ENCODE data around the gene MIGA1.

Gene MIGA1

GRCh38 chr1:77757066-77757584, 22.3 kb upstream of the MIGA1 start:
- H2AK5ac ChIP-seq (ENCODE audit: low read length, severe bottlenecking): no peak overlapping the region
- H4K91ac ChIP-seq (ENCODE audit: low read length): no peak overlapping the region
- DNase-seq: no peak
- peaks cover 2% of the 10 kb centered on the region for H3K79me1 ChIP-seq (replicated peaks; ENCODE audit: low read length, poor library complexity, severe bottlenecking)
- H3K14ac ChIP-seq (ENCODE audit: low read length in 2 of 2): no peak overlapping the region
- no peak overlapping the region for H4K8ac ChIP-seq (ENCODE audit: low read length)
- H2BK12ac ChIP-seq (ENCODE audit: low read length in 2 of 2): no peak overlapping the region
- no peak overlapping the region for H3K18ac ChIP-seq (ENCODE audit: low read depth in 1 of 2, low read length in 2 of 2)
- H3K27ac ChIP-seq (ENCODE audit: low read length, poor library complexity, severe bottlenecking): no peak overlapping the region
- no peak overlapping the region for H2BK120ac ChIP-seq (ENCODE audit: low read depth, low read length)
- H2BK5ac ChIP-seq (ENCODE audit: low read depth, low read length, poor library complexity, severe bottlenecking): no peak overlapping the region
- whole genome bisulfite sequencing: 100% methylated on average over 1 of the region's 1 CpG
- H2AFZ ChIP-seq (ENCODE audit: low read depth, low read length): no peak overlapping the region
- no peak overlapping the region for H3K4ac ChIP-seq (ENCODE audit: low read depth in 1 of 2, low read length in 2 of 2)
- H3K4me2 ChIP-seq (ENCODE audit: low read length, poor library complexity, severe bottlenecking): no peak overlapping the region
- H3K27me3 ChIP-seq (ENCODE audit: control insufficient read depth in 1 of 2, insufficient read depth in 1 of 2, low read length in 2 of 2): no peaks in the 10 kb centered on the region
- H3K9me3 ChIP-seq (ENCODE audit: control insufficient read depth, low read length): no peaks in the 10 kb centered on the region
- H3K4me3 ChIP-seq (ENCODE audit: insufficient read depth in 1 of 2, low read depth in 1 of 2, low read length in 2 of 2): peak overlapping the region in 1 of 2 experiments; percentile 97
- H3K36me3 ChIP-seq (ENCODE audit: control insufficient read depth in 1 of 2, insufficient read depth in 2 of 2, low read depth in 1 of 2, low read length in 2 of 2): no peaks in the 10 kb centered on the region
- H3K4me1 ChIP-seq (ENCODE audit: control insufficient read depth, insufficient read depth, low read depth, low read length): no peaks in the 10 kb centered on the region
- no peak overlapping the region for H2BK15ac ChIP-seq (ENCODE audit: low read depth, poor library complexity, severe bottlenecking)
- H3K23ac ChIP-seq (ENCODE audit: low read length in 2 of 2): no peak overlapping the region
- H3K9ac ChIP-seq (ENCODE audit: low read length): peak overlapping the region; percentile 98

DNA sequence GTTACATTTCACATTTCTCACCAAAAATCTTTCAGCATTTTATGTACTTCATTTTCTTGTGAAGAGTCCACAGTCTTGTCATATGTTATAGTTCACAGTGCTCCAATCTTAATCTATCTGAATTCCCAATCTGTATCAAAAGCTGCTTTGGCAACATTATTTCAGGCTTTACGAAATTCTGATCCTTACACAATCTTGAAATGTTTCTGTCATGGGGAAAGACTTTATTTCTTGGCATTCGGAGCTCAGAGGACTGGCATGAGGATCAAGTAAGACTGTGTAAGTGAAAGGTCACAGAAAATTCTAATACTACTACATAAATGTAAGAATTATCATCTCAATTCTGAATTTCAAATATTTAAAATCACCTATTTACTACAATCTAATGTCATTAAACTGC, 21.8 kb upstream of the MIGA1 start:
- Histone ChIP-seq H3K14ac (ENCODE audit: low read length in 2 of 2) (no peak overlapping the region), H3K79me1 (replicated peaks; ENCODE audit: low read length, poor library complexity, severe bottlenecking) (peaks cover 2% of the 10 kb centered on the region), H4K91ac (ENCODE audit: low read length) (no peak overlapping the region), H3K9ac (ENCODE audit: low read length) (peak overlapping the region; percentile 98), H3K4me2 (ENCODE audit: low read length, poor library complexity, severe bottlenecking) (no peak overlapping the region), H3K27me3 (ENCODE audit: control insufficient read depth in 1 of 2, insufficient read depth in 1 of 2, low read length in 2 of 2) (no peaks in the 10 kb centered on the region), H3K27ac (ENCODE audit: low read length, poor library complexity, severe bottlenecking) (no peak overlapping the region), H2BK12ac (ENCODE audit: low read length in 2 of 2) (no peak overlapping the region), H3K4me1 (ENCODE audit: control insufficient read depth, insufficient read depth, low read depth, low read length) (no peaks in the 10 kb centered on the region), H3K23ac (ENCODE audit: low read length in 2 of 2) (no peak overlapping the region), H2BK15ac (ENCODE audit: low read depth, poor library complexity, severe bottlenecking) (no peak overlapping the region), H2AFZ (ENCODE audit: low read depth, low read length) (no peak overlapping the region), H3K4me3 (ENCODE audit: insufficient read depth in 1 of 2, low read depth in 1 of 2, low read length in 2 of 2) (peak overlapping the region in 1 of 2 experiments; percentile 97), H3K9me3 (ENCODE audit: control insufficient read depth, low read length) (no peaks in the 10 kb centered on the region), H3K36me3 (ENCODE audit: control insufficient read depth in 1 of 2, insufficient read depth in 2 of 2, low read depth in 1 of 2, low read length in 2 of 2) (no peaks in the 10 kb centered on the region), H2AK5ac (ENCODE audit: low read length, severe bottlenecking) (no peak overlapping the region), H3K4ac (ENCODE audit: low read depth in 1 of 2, low read length in 2 of 2) (no peak overlapping the region), H3K18ac (ENCODE audit: low read depth in 1 of 2, low read length in 2 of 2) (no peak overlapping the region), H2BK5ac (ENCODE audit: low read depth, low read length, poor library complexity, severe bottlenecking) (no peak overlapping the region), H2BK120ac (ENCODE audit: low read depth, low read length) (no peak overlapping the region), H4K8ac (ENCODE audit: low read length) (no peak overlapping the region)
- peak; percentile 58 for DNase-seq
- 100% methylated on average over 1 of the region's 2 CpGs for WGBS

GRCh38 chr1:77759071-77760028, 20.1 kb upstream of the MIGA1 start, which contains the start of gene USP33:
TSS of gene USP33 (minus strand) at chr1:77759852. CDS start at chr1:77741697, 18,155 bp downstream.
- Histone ChIP-seq H3K79me1 (replicated peaks; ENCODE audit: low read length, poor library complexity, severe bottlenecking) (peaks cover 2% of the 10 kb centered on the region), H3K27me3 (ENCODE audit: control insufficient read depth in 1 of 2, insufficient read depth in 1 of 2, low read length in 2 of 2) (no peaks in the 10 kb centered on the region), H4K91ac (ENCODE audit: low read length) (peak within 1 kb of the TSS; percentile 94), H3K14ac (ENCODE audit: low read length in 2 of 2) (peak within 1 kb of the TSS; percentile 66 to 98), H4K8ac (ENCODE audit: low read length) (peak within 1 kb of the TSS; percentile 91), H2AK5ac (ENCODE audit: low read length, severe bottlenecking) (no peak within 1 kb of the TSS), H2BK120ac (ENCODE audit: low read depth, low read length) (peak within 1 kb of the TSS; percentile 64), H3K4me1 (ENCODE audit: control insufficient read depth, insufficient read depth, low read depth, low read length) (no peaks in the 10 kb centered on the region), H3K23ac (ENCODE audit: low read length in 2 of 2) (peak within 1 kb of the TSS in 1 of 2 experiments; percentile 99), H2BK12ac (ENCODE audit: low read length in 2 of 2) (peak within 1 kb of the TSS; percentile 38 to 54), H3K4me3 (ENCODE audit: insufficient read depth in 1 of 2, low read depth in 1 of 2, low read length in 2 of 2) (peak within 1 kb of the TSS; percentile 97 to 98), H2BK15ac (ENCODE audit: low read depth, poor library complexity, severe bottlenecking) (peak within 1 kb of the TSS; percentile 96), H3K18ac (ENCODE audit: low read depth in 1 of 2, low read length in 2 of 2) (peak within 1 kb of the TSS; percentile 98 to 100), H3K9me3 (ENCODE audit: control insufficient read depth, low read length) (no peaks in the 10 kb centered on the region), H3K4me2 (ENCODE audit: low read length, poor library complexity, severe bottlenecking) (peak within 1 kb of the TSS; percentile 60), H3K9ac (ENCODE audit: low read length) (peak within 1 kb of the TSS; percentile 98), H3K4ac (ENCODE audit: low read depth in 1 of 2, low read length in 2 of 2) (peak within 1 kb of the TSS; percentile 85 to 98), H3K36me3 (ENCODE audit: control insufficient read depth in 1 of 2, insufficient read depth in 2 of 2, low read depth in 1 of 2, low read length in 2 of 2) (no peaks in the 10 kb centered on the region), H3K27ac (ENCODE audit: low read length, poor library complexity, severe bottlenecking) (peak within 1 kb of the TSS; percentile 70), H2BK5ac (ENCODE audit: low read depth, low read length, poor library complexity, severe bottlenecking) (peak within 1 kb of the TSS; percentile 96), H2AFZ (ENCODE audit: low read depth, low read length) (peak within 1 kb of the TSS; percentile 98)
- peak; percentile 88 for DNase-seq
- 1% methylated on average over 71 of the region's 79 CpGs for WGBS

DNA sequence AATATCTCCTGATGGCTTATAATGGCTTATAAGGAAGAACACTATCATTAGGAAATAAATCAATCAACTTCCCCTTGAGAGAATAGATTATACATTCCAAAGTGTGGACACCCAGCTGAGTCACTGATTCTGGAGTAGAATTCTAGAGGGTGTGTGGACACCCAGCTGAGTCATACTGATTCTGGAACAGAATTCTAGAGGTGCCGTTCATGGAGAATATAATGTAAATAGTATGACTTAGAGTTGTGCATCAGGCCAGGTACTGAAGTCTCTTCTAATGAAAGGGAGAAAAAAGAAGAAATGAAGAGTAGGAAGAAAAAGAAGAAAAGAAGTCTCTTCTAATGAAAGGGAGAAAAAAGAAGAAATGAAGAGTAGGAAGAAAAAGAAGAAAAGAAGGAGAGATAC, 17.4 kb upstream of the MIGA1 start:
- Histone ChIP-seq H2BK12ac (ENCODE audit: low read length in 2 of 2) (no peak overlapping the region), H3K79me1 (replicated peaks; ENCODE audit: low read length, poor library complexity, severe bottlenecking) (peaks cover 2% of the 10 kb centered on the region), H3K23ac (ENCODE audit: low read length in 2 of 2) (no peak overlapping the region), H2BK15ac (ENCODE audit: low read depth, poor library complexity, severe bottlenecking) (no peak overlapping the region), H3K9me3 (ENCODE audit: control insufficient read depth, low read length) (no peaks in the 10 kb centered on the region), H3K4ac (ENCODE audit: low read depth in 1 of 2, low read length in 2 of 2) (no peak overlapping the region), H3K27ac (ENCODE audit: low read length, poor library complexity, severe bottlenecking) (no peak overlapping the region), H2AFZ (ENCODE audit: low read depth, low read length) (no peak overlapping the region), H3K14ac (ENCODE audit: low read length in 2 of 2) (no peak overlapping the region), H2BK5ac (ENCODE audit: low read depth, low read length, poor library complexity, severe bottlenecking) (no peak overlapping the region), H3K18ac (ENCODE audit: low read depth in 1 of 2, low read length in 2 of 2) (no peak overlapping the region), H4K91ac (ENCODE audit: low read length) (no peak overlapping the region), H2BK120ac (ENCODE audit: low read depth, low read length) (no peak overlapping the region), H4K8ac (ENCODE audit: low read length) (no peak overlapping the region), H3K9ac (ENCODE audit: low read length) (no peak overlapping the region), H2AK5ac (ENCODE audit: low read length, severe bottlenecking) (no peak overlapping the region), H3K4me1 (ENCODE audit: control insufficient read depth, insufficient read depth, low read depth, low read length) (no peaks in the 10 kb centered on the region), H3K27me3 (ENCODE audit: control insufficient read depth in 1 of 2, insufficient read depth in 1 of 2, low read length in 2 of 2) (no peaks in the 10 kb centered on the region), H3K4me3 (ENCODE audit: insufficient read depth in 1 of 2, low read depth in 1 of 2, low read length in 2 of 2) (no peak overlapping the region), H3K36me3 (ENCODE audit: control insufficient read depth in 1 of 2, insufficient read depth in 2 of 2, low read depth in 1 of 2, low read length in 2 of 2) (no peaks in the 10 kb centered on the region), H3K4me2 (ENCODE audit: low read length, poor library complexity, severe bottlenecking) (no peak overlapping the region)
- peak; percentile 75 for DNase-seq
- 0% methylated on average over 1 of the region's 1 CpG for WGBS

Data from mesenchymal stem cell (in vitro differentiated cells and primary cell).